Endothelial cell of umbilical vein (primary cell): ENCODE data around the gene MIA3. TPM values are rescaled to one million over a fixed set of nuclear protein-coding genes. Genes with fewer than 3 reads are reported as not detected.

Source experiments
- BruUV-seq: library from RNA; stranded (reverse); fragments of 400-500 nt; replicated peaks from 2 replicates; lab custom pipeline; 2021; lab: Mats Ljungman, UMichigan
- CTCF ChIA-PET: fragments of 300-600, 350-600 bp; sonication (Branson Sonifier 250); formaldehyde crosslinking; loops from one replicate; lab custom pipeline; 2021; ENCODE audit warnings: antibody characterized with exemption, inconsistent platforms; lab: Charles Lee
- POLR2A ChIA-PET: fragments of 300-600, 350-600 bp; sonication (Branson Sonifier 250); formaldehyde crosslinking; loops from one replicate; lab custom pipeline; 2021; ENCODE audit warnings: antibody characterized with exemption, inconsistent platforms; lab: Charles Lee
- DNase-seq: peaks from one replicate; pipeline ENCODE4 v3.0.0-alpha.2; 2011; ENCODE audit warnings: low read depth, low spot score
- FAIRE-seq: peaks from 2 replicates; lab custom pipeline; 2011; peaks lifted over from hg19 to GRCh38; lab: Jason Lieb, UNC
- H2AFZ ChIP-seq: 2 replicates; pipeline ENCODE4 v1.6.0; 2012; ENCODE audit warnings: low read depth, low read length, control low read depth, inconsistent platforms
- H3K27ac ChIP-seq: 2 replicates; pipeline ENCODE4 v1.5.1; 2011; ENCODE audit warnings: low read depth, mild to moderate bottlenecking, control low read depth, low read length, moderate library complexity; ENCODE audit not compliant: insufficient read depth
- H3K27me3 ChIP-seq, 2 experiments: 2 replicates each; pipeline versions ENCODE4 v1.6.0 to v1.6.1; 2011; ENCODE audit warnings: low read length in 2 of 2, mixed read lengths in 1 of 2; ENCODE audit not compliant: control insufficient read depth in 2 of 2, insufficient read depth in 2 of 2
- H3K36me3 ChIP-seq, 2 experiments: 2 replicates in 1 of 2; 3 replicates in 1 of 2; pipeline ENCODE4 v1.5.1; 2011; ENCODE audit warnings: low read length in 2 of 2, mild to moderate bottlenecking in 1 of 2, moderate library complexity in 1 of 2; ENCODE audit not compliant: control insufficient read depth in 2 of 2, insufficient read depth in 2 of 2; ENCODE audit errors: extremely low read depth in 1 of 2
- H3K4me1 ChIP-seq: 3 replicates; pipeline ENCODE4 v1.5.1; 2011; ENCODE audit warnings: mild to moderate bottlenecking, low read length; ENCODE audit not compliant: control insufficient read depth, insufficient read depth; ENCODE audit errors: extremely low read depth
- H3K4me2 ChIP-seq: 2 replicates; pipeline ENCODE4 v1.6.1; 2011; ENCODE audit warnings: low read length, control low read depth, mixed read lengths; ENCODE audit not compliant: insufficient read depth
- H3K4me3 ChIP-seq, 3 experiments: fragments of 200-600 bp in 1 of 3; sonication (generic), shearing (Covaris generic) in 1 of 3; replicated peaks in 1 of 3; 2 replicates each; pipeline ENCODE4 v1.5.1; 2011 to 2016; ENCODE audit warnings: control low read depth in 3 of 3, low read length in 3 of 3, mild to moderate bottlenecking in 2 of 3, inconsistent platforms in 1 of 3, low read depth in 1 of 3, moderate library complexity in 1 of 3; ENCODE audit not compliant: insufficient read depth in 1 of 3
- H3K79me2 ChIP-seq: 2 replicates; pipeline ENCODE4 v1.6.0; 2012; ENCODE audit warnings: low read length, inconsistent platforms; ENCODE audit not compliant: control insufficient read depth, insufficient read depth
- H3K9ac ChIP-seq: replicated peaks from 2 replicates; pipeline ENCODE3; 2011; ENCODE audit warnings: low read length, control low read depth; ENCODE audit not compliant: insufficient read depth; ENCODE audit errors: extremely low read depth
- H3K9me1 ChIP-seq: replicated peaks from 3 replicates; pipeline ENCODE4 v1.6.0; 2011; ENCODE audit warnings: mild to moderate bottlenecking, low read length; ENCODE audit not compliant: control insufficient read depth, insufficient read depth; ENCODE audit errors: extremely low read depth
- H3K9me3 ChIP-seq: replicated peaks from 2 replicates; pipeline ENCODE4 v1.5.1; 2012; ENCODE audit warnings: low read length, inconsistent platforms; ENCODE audit not compliant: control insufficient read depth, insufficient read depth
- H4K20me1 ChIP-seq: replicated peaks from 2 replicates; pipeline ENCODE3; 2011; ENCODE audit warnings: mild to moderate bottlenecking, low read length; ENCODE audit not compliant: control insufficient read depth, insufficient read depth; ENCODE audit errors: extremely low read depth
- EZH2 ChIP-seq: IDR thresholded peaks from 2 replicates; pipeline ENCODE4 v1.6.1; 2012; ENCODE audit warnings: borderline replicate concordance, low read depth, mild to moderate bottlenecking, moderate library complexity, low read length, inconsistent platforms; ENCODE audit not compliant: severe bottlenecking
- FOS ChIP-seq: IDR thresholded peaks from 2 replicates; pipeline ENCODE4 v1.6.1; 2011; ENCODE audit warnings: mild to moderate bottlenecking, low read length, moderate library complexity, borderline replicate concordance; ENCODE audit not compliant: insufficient read depth
- GATA2 ChIP-seq: IDR thresholded peaks from 2 replicates; pipeline ENCODE4 v1.7.0; 2011; ENCODE audit warnings: low read depth, mild to moderate bottlenecking, moderate library complexity, mixed read lengths, low read length; ENCODE audit not compliant: insufficient read length, insufficient read depth
- JUN ChIP-seq: IDR thresholded peaks from 2 replicates; pipeline ENCODE4 v1.6.1; 2011; ENCODE audit warnings: borderline replicate concordance, low read depth; ENCODE audit not compliant: insufficient read length, insufficient read depth
- MYC ChIP-seq: IDR thresholded peaks from one replicate; pipeline ENCODE4 v1.6.1; 2011; ENCODE audit warnings: mild to moderate bottlenecking, low read depth, low read length
- POLR2A ChIP-seq: IDR thresholded peaks from 2 replicates; pipeline ENCODE4 v1.6.1; 2012; ENCODE audit warnings: low read depth, mild to moderate bottlenecking, control low read depth, low read length
- POLR2AphosphoS5 ChIP-seq: IDR thresholded peaks from 2 replicates; pipeline ENCODE4 v1.6.1; 2012; ENCODE audit warnings: low read depth, mild to moderate bottlenecking, control low read depth, low read length, moderate library complexity; ENCODE audit not compliant: insufficient read depth
- dilution Hi-C: fragments of 300-500 bp; cut with MboI; formaldehyde crosslinking; loops from one replicate; pipeline ENCODE4 v1.15.0; 2019; ENCODE audit warnings: low sequenced_read_pairs; ENCODE audit not compliant: extremely low pct_ligation_motif_present
- intact Hi-C: fragments of 100-400 bp; cut with micrococcal nuclease; formaldehyde crosslinking; loops from one replicate; pipeline ENCODE4 v1.10.0; 2022
- polyA plus RNA-seq, 4 experiments: library from polyadenylated mRNA; depleted of rRNA in 3 of 4; stranded (reverse) in 3 of 4; unstranded in 1 of 4; fragments of >200 nt; gene quantifications; 2 replicates each; pipeline versions ENCODE4 v1.2.1 to v1.2.3, GENCODE V29; 2011 to 2012; ENCODE audit warnings: missing spikeins in 1 of 4
- total RNA-seq: library from RNA; stranded (reverse); gene quantifications from 2 replicates; pipeline ENCODE4 v1.2.3, GENCODE V29; 2021
- TF ChIP-seq, protein P1 (sequence below): IDR thresholded peaks from 2 replicates; pipeline ENCODE4 v1.6.1; 2011; ENCODE audit not compliant: insufficient read depth, insufficient read length
- TF ChIP-seq, protein P2 (sequence below), 2 donors: IDR thresholded peaks; 1 replicate in 1 of 2; 2 replicates in 1 of 2; pipeline ENCODE4 v1.5.1; 2011; ENCODE audit warnings: low read length in 2 of 2, mild to moderate bottlenecking in 2 of 2, moderate library complexity in 2 of 2, control low read depth in 1 of 2, inconsistent platforms in 1 of 2, low read depth in 1 of 2; ENCODE audit not compliant: insufficient read depth in 1 of 2; ENCODE audit errors: extremely low read depth in 1 of 2

Gene MIA3
- total and polyA plus RNA-seq, 2 donors (not counting 3 experiments of a cell fraction or from before 2014, with no cell fraction given): 63.7 to 108 TPM

DNA sequence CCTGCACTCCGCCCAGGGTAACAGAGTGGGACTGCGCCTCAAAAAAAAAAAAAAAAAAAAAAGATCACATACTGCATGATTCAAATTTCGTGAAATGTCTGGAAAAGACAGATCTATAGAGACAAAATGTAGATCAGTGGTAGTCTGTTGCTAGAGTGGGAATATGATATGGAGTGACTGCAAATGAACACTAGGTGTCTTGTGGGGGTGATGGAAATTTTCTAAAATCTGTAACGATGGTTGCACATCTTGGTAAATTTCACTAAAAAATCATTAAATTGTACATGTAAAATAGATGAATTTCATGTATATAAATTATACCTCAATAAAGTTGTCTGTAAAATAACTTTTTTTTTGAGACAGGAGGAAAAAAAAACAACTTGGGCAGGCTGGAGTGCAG is 88.9 kb downstream of the MIA3 start:
- no peak overlapping the region for H3K9ac ChIP-seq
- no peaks in the 10 kb centered on the region for H3K9me3 ChIP-seq
- H3K4me2 ChIP-seq: no peak overlapping the region
- no TSS peak for BruUV-seq
- H3K4me1 ChIP-seq: peaks cover 9% of the 10 kb centered on the region
- dilution Hi-C loops: no loop called here
- no peaks in the 10 kb centered on the region for H3K27me3 ChIP-seq
- DNase-seq: no peak
- peaks cover 81% of the 10 kb centered on the region for H3K79me2 ChIP-seq
- TF ChIP-seq FOS: no peak
- no peak for TF ChIP-seq EZH2
- no peak for TF ChIP-seq POLR2A
- TF ChIP-seq MYC: no peak
- TF ChIP-seq, protein P1, sequence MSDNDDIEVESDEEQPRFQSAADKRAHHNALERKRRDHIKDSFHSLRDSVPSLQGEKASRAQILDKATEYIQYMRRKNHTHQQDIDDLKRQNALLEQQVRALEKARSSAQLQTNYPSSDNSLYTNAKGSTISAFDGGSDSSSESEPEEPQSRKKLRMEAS: no peak
- ChIA-PET CTCF (no interaction called here), POLR2A (no interaction called here)
- H4K20me1 ChIP-seq: peaks cover 4% of the 10 kb centered on the region
- FAIRE-seq: no peak
- no peak overlapping the region for H2AFZ ChIP-seq
- H3K27ac ChIP-seq: no peak overlapping the region
- H3K9me1 ChIP-seq: no peaks in the 10 kb centered on the region
- H3K4me3 ChIP-seq: no peak overlapping the region
- intact Hi-C loops: no loop called here
- no peaks in the 10 kb centered on the region for H3K36me3 ChIP-seq

DNA sequence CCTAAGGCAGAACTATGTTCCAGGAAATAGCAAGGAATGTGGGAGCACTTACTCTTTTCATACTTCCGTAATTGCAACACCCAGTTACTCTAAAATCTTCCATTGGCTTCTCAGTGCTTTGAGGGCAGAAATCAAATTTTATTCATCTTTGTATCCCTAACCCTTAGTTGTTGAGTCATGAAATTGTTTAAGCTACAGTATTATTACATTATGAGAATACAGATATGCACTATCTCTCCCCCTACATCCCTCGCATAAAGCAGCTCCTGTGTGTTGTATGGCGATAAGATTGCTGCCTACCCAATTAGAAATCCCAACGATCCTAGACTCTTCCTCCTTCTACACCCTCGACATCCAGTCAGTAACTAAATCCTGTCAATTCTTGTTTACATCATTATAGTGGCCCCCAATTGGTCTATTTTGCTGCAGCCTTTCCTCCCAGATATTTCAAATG is 91.8 kb downstream of the MIA3 start:
- ChIA-PET POLR2A (no interaction called here), CTCF (interaction anchor here (1.4 kb wide), 1 partner anchor 75 kb away, joined by 3 read pairs; no protein-coding TSS in a partner anchor)
- Histone ChIP-seq H2AFZ (no peak overlapping the region), H3K9me3 (no peaks in the 10 kb centered on the region), H3K9ac (no peak overlapping the region), H3K27ac (no peak overlapping the region), H3K4me3 (no peak overlapping the region), H4K20me1 (no peaks in the 10 kb centered on the region), H3K4me2 (peak overlapping the region; percentile 80), H3K4me1 (peaks cover 14% of the 10 kb centered on the region), H3K79me2 (peaks cover 76% of the 10 kb centered on the region), H3K27me3 (no peaks in the 10 kb centered on the region), H3K36me3 (no peaks in the 10 kb centered on the region), H3K9me1 (no peaks in the 10 kb centered on the region)
- DNase-seq (no peak), FAIRE-seq (no peak)
- BruUV-seq: no TSS peak
- dilution Hi-C loops: no loop called here
- TF ChIP-seq POLR2A (no peak), JUN (no peak), EZH2 (no peak), FOS (no peak), MYC (no peak), POLR2AphosphoS5 (no peak), GATA2 (no peak)
- TF ChIP-seq, protein P1: no peak
- TF ChIP-seq, protein P2, sequence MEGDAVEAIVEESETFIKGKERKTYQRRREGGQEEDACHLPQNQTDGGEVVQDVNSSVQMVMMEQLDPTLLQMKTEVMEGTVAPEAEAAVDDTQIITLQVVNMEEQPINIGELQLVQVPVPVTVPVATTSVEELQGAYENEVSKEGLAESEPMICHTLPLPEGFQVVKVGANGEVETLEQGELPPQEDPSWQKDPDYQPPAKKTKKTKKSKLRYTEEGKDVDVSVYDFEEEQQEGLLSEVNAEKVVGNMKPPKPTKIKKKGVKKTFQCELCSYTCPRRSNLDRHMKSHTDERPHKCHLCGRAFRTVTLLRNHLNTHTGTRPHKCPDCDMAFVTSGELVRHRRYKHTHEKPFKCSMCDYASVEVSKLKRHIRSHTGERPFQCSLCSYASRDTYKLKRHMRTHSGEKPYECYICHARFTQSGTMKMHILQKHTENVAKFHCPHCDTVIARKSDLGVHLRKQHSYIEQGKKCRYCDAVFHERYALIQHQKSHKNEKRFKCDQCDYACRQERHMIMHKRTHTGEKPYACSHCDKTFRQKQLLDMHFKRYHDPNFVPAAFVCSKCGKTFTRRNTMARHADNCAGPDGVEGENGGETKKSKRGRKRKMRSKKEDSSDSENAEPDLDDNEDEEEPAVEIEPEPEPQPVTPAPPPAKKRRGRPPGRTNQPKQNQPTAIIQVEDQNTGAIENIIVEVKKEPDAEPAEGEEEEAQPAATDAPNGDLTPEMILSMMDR (IDR thresholded peaks at IDR 0.05; ENCODE audit: extremely low read depth in 1 of 2, insufficient read depth in 1 of 2, low read depth in 1 of 2, low read length in 2 of 2): no peak
- intact Hi-C loops: loop anchor here (10.0 kb wide), 1 partner anchor 285 kb away; no protein-coding TSS in a partner anchor
